ENCODE results near the gene GIPC1.

DNA sequence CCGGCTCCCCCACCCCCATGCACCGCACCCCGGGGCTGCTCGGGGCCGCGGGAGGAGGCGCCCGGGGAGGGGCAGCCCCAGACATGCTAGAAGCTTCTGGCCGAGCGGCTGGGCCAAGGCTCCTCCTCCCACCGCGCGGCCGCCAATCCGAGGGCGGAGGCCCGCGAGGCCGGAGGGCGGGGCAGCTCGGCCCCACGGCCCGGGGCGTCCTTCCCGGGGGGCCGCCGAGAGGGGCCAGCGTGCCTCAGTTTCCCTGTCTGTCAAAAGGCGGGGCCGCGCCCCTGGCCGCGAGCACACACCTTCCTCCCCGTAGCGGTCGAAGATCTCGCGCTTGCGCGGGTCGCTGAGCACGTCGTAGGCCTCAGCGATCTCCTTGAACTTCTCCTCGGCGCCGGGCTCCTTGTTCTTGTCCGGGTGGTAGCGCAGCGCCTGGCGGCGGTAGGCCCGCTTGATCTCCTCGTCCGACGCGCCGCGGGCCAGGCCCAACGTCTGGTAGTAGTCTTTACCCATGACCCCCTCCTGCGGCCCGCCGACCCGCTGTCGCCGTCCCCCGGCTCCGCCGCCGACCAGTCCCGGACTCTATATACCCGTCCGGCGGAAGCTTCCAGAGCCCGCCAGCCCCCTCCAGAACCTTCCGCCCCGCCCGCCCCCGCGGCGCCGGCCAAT lies 22.0 kb upstream of the GIPC1 start, which contains the start of gene DNAJB1:
- TF ChIP-seq, protein P1, sequence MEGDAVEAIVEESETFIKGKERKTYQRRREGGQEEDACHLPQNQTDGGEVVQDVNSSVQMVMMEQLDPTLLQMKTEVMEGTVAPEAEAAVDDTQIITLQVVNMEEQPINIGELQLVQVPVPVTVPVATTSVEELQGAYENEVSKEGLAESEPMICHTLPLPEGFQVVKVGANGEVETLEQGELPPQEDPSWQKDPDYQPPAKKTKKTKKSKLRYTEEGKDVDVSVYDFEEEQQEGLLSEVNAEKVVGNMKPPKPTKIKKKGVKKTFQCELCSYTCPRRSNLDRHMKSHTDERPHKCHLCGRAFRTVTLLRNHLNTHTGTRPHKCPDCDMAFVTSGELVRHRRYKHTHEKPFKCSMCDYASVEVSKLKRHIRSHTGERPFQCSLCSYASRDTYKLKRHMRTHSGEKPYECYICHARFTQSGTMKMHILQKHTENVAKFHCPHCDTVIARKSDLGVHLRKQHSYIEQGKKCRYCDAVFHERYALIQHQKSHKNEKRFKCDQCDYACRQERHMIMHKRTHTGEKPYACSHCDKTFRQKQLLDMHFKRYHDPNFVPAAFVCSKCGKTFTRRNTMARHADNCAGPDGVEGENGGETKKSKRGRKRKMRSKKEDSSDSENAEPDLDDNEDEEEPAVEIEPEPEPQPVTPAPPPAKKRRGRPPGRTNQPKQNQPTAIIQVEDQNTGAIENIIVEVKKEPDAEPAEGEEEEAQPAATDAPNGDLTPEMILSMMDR (IDR thresholded peaks at IDR 0.05) = no peak
- peak; percentile 92 to 98 for TF ChIP-seq POLR2A (IDR thresholded peaks at IDR 0.05)

Measured in vagina (tissue), 2 donors.